Vagina (tissue), 2 donors: ENCODE data around the gene MED20. TPM values are rescaled to one million over a fixed set of nuclear protein-coding genes. Genes with fewer than 3 reads are reported as not detected.
"Not testable (repeated sequence)": the region's sequence is repeated elsewhere in the genome, so short reads cannot be mapped to it uniquely, and the experiment has no call there.

Experiments used
- DNase-seq, 2 donors: peaks; one replicate each; pipeline ENCODE4 v3.0.0-alpha.2; 2017; ENCODE audit errors: extremely low spot score in 2 of 2
- H3K27ac ChIP-seq: fragments of 200-600 bp; sonication (generic); one replicate; pipeline ENCODE4 v1.5.1; 2019
- H3K27me3 ChIP-seq: fragments of 200-600 bp; sonication (generic); one replicate; pipeline ENCODE4 v1.5.1; 2019
- H3K36me3 ChIP-seq, 2 donors: fragments of 200-600 bp; sonication (generic); one replicate each; pipeline ENCODE4 v1.5.1; 2017 to 2019
- H3K4me1 ChIP-seq: fragments of 200-600 bp; sonication (generic); one replicate; pipeline ENCODE4 v1.5.1; 2019
- H3K4me3 ChIP-seq, 2 donors: fragments of 200-600 bp; sonication (generic); 1 replicate in 1 of 2; 2 replicates in 1 of 2; pipeline ENCODE4 v1.5.1; 2016 to 2019
- H3K9me3 ChIP-seq: fragments of 200-600 bp; sonication (generic); one replicate; pipeline ENCODE4 v1.5.1; 2019
- POLR2A ChIP-seq, 2 donors: fragments of 450-650 bp; IDR thresholded peaks; one replicate each; pipeline ENCODE4 v1.6.1; 2017; ENCODE audit warnings: antibody characterized with exemption in 2 of 2, mild to moderate bottlenecking in 2 of 2, moderate library complexity in 2 of 2
- POLR2AphosphoS5 ChIP-seq, 2 donors: sonication (generic); formaldehyde crosslinking; IDR thresholded peaks; one replicate each; pipeline ENCODE4 v1.9.0; 2017; ENCODE audit warnings: antibody characterized with exemption in 2 of 2, mild to moderate bottlenecking in 2 of 2, low read depth in 1 of 2; ENCODE audit not compliant: insufficient read depth in 1 of 2
- intact Hi-C: fragments of 100-400 bp; cut with DNase I; formaldehyde crosslinking; loops from one replicate; pipeline ENCODE4 v1.15.1; 2023
- total RNA-seq: library from RNA; depleted of rRNA; stranded (reverse); fragments of >200 nt; gene quantifications from one replicate; pipeline ENCODE4 v1.2.3, GENCODE V29; 2016
- TF ChIP-seq, protein P1 (sequence below), 3 experiments: fragments of 450-650 bp in 2 of 3; fragments of 200-600 bp in 1 of 3; sonication (generic) in 1 of 3; IDR thresholded peaks; one replicate each; pipeline ENCODE4 v1.5.1; 2017 to 2019; ENCODE audit warnings: antibody characterized with exemption in 3 of 3, mild to moderate bottlenecking in 2 of 3, moderate library complexity in 2 of 3

MED20 gene
- total RNA-seq, 1 donor from 2014 or later = 9.6 TPM

DNA sequence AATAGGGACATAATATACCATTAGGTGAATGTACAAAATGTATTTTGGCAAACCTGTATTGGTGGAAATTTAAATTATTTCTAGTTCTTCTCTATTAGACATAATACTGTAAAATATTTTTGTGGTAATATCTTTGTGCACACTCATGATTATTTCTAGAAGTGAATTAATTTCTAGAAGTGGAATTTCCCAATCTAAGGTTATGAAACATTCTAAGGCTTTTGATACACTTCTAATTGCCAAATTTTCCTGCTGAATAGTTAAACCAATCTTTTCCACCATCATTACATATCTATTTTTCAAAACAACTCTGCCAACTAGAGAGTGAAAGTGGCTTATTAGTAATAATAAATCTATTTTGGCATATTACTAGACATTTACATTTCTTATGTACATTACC, 22.5 kb upstream of the MED20 start:
- TF ChIP-seq, protein P1, sequence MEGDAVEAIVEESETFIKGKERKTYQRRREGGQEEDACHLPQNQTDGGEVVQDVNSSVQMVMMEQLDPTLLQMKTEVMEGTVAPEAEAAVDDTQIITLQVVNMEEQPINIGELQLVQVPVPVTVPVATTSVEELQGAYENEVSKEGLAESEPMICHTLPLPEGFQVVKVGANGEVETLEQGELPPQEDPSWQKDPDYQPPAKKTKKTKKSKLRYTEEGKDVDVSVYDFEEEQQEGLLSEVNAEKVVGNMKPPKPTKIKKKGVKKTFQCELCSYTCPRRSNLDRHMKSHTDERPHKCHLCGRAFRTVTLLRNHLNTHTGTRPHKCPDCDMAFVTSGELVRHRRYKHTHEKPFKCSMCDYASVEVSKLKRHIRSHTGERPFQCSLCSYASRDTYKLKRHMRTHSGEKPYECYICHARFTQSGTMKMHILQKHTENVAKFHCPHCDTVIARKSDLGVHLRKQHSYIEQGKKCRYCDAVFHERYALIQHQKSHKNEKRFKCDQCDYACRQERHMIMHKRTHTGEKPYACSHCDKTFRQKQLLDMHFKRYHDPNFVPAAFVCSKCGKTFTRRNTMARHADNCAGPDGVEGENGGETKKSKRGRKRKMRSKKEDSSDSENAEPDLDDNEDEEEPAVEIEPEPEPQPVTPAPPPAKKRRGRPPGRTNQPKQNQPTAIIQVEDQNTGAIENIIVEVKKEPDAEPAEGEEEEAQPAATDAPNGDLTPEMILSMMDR (IDR thresholded peaks at IDR 0.05) = no peak
- no peak for TF ChIP-seq POLR2AphosphoS5 (IDR thresholded peaks at IDR 0.05; ENCODE audit: insufficient read depth in 1 of 2, low read depth in 1 of 2)
- no peak for TF ChIP-seq POLR2A (IDR thresholded peaks at IDR 0.05)
- Histone ChIP-seq H3K9me3 (no peaks in the 10 kb centered on the region), H3K27ac (no peak overlapping the region), H3K36me3 (no peaks in the 10 kb centered on the region), H3K4me1 (peaks cover 44% of the 10 kb centered on the region), H3K27me3 (no peaks in the 10 kb centered on the region), H3K4me3 (no peak overlapping the region)
- intact Hi-C loops = no loop called here
- no peak for DNase-seq

DNA sequence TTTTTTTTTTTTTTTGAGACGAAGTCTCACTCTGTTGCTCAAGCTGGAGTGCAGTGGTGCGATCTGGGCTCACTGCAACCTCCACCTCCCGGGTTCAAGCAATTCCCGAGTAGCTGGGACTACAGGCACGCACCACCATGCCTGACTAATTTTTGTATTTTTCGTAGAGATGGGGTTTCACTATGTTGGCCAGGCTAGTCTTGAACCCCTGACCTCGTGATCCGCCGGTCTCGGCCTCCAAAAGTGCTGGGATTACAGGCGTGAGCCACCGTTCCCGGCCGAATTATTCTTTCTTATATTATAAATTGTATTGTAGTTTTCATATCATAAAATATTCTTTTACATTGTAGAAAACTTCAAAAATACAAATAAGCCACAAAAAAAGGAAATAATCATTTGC, 21.9 kb upstream of the MED20 start:
- H3K27ac ChIP-seq, H3K4me3 ChIP-seq, H3K27me3 ChIP-seq, intact Hi-C loops, H3K36me3 ChIP-seq, DNase-seq, H3K9me3 ChIP-seq: not testable (repeated sequence)
- H3K4me1 ChIP-seq = peaks cover 50% of the 10 kb centered on the region

DNA sequence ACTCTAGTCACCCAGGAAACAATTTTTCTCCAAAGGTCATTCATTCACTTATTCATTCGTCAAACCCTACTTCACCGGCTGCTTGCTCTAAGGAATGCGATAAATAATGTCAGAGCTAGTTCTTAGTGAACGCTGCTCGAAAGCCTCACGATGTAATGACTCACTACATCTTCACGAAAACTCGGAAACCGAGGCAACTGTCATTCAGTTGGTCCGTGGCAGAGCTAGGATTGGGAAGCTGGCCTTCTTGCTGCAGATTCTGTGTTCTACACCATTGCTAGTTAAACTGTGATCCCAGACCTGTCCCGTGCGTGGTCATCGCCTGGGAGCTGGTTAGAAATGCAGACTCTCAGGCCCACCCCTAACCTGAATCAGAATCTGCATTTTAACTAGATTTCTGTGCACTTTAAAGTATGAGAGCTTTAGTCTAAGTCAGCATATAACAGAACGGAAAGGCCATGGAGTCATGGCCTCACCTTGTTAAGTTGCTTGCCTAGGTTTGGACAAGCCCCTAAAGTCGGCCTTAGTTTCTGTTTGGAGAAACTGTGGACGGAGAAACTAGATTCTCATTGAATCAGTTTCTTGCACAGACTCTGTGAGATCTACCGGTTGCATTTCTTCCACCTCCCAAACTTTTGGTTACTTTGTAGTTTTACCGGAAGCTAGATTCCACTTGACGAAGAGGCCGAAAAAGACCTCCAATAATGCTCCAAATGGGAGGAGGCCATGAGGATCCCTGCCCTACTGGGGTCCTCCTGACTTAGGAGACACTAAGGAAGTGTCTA, 21.3 kb upstream of the MED20 start:
- peaks cover 56% of the 10 kb centered on the region for H3K4me1 ChIP-seq
- DNase-seq = no peak
- TF ChIP-seq POLR2A (IDR thresholded peaks at IDR 0.05) (no peak), POLR2AphosphoS5 (IDR thresholded peaks at IDR 0.05; ENCODE audit: insufficient read depth in 1 of 2, low read depth in 1 of 2) (no peak)
- TF ChIP-seq, protein P1 (IDR thresholded peaks at IDR 0.05) = no peak

DNA sequence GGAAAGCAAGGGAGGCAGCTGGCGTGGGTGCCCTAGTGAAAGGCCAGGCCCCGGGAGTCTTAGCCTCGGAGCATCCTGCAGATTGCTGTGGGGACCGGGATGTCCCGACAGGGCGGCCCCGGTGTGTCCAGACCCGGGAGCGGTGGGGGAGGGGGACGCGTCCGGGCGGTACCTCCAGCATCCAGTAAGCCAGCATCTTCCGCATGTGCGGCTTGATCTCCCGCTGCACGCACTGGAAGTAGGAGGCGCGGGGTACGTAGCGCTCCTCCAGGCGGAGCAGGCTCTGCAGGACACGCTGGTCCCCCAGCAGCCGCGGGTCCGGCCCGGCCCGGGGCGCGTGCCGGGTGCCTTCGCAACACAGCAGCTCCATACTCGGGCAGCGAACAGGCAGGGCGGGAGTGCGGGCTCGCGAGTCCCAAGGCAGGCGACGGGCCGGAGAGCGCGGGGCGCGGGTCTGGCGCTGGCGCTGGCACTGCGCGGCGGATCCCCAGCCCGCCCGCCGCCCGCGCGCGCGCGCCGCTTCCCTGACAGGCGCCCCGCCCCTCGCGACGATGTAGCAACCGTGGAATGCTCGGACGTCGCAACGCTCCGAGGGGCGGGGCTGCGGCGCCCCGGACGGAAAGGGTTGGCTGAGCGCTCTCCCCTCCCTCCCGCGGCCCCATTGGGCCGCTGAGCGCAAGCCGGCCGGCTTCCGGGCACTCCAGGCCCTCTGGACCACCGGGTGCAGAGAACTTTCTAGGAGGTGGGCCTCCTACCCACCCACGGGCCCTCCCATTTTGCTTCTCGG, 20.5 kb upstream of the MED20 start, which contains the start of gene CCND3:
CCND3 (minus strand) TSS at position 529 of the 787 bp plus-strand sequence; CDS start at position 370, 159 bp downstream.
- intact Hi-C loops = no loop called here
- peaks cover 63% of the 10 kb centered on the region for H3K4me1 ChIP-seq

More for the DNA sequence above, 21.3 kb upstream of the MED20 start:
- H3K27me3 ChIP-seq = no peaks in the 10 kb centered on the region
- peak overlapping the region; percentile 39 for H3K27ac ChIP-seq
- H3K9me3 ChIP-seq = no peaks in the 10 kb centered on the region
- intact Hi-C loops = no loop called here
- peak overlapping the region; percentile 78 to 85 for H3K4me3 ChIP-seq
- H3K36me3 ChIP-seq = peaks cover 0 to under 1% of the 10 kb centered on the region in 2 donors

DNA sequence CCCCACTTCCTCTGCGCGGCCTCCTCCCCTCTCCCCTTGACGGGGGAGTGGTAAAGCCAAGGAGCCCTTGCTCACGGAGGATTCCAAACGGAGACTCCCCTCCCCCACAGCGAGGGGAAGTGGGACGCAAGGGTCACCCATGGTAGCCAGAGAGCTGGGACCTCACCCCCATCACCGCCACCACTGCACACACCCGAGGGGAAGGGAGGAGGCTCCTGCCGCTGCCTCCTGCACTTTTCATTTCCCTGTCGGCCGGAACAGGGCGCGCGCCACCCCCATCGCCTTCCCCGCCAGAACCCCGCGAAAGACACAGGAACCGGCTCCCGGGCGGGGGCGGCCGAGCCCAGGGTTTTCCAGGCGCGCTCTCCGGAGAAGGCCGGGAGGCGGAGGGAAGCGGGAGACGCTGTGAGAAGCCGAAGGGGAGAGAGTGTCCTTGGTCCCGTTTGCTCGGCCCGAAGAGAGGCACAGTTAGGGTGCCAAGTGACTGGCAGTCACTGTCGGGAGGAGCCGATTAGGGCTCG, 19.9 kb upstream of the MED20 start:
- intact Hi-C loops = no loop called here
- TF ChIP-seq, protein P1 (IDR thresholded peaks at IDR 0.05) = no peak
- TF ChIP-seq POLR2AphosphoS5 (IDR thresholded peaks at IDR 0.05; ENCODE audit: insufficient read depth in 1 of 2, low read depth in 1 of 2) (peak in 1 of 2 donors; percentile 58), POLR2A (IDR thresholded peaks at IDR 0.05) (no peak)
- Histone ChIP-seq H3K27me3 (no peaks in the 10 kb centered on the region), H3K4me3 (peak overlapping the region; percentile 78 to 85), H3K36me3 (peaks cover 0 to 8% of the 10 kb centered on the region in 2 donors), H3K27ac (peak overlapping the region; percentile 76), H3K4me1 (peaks cover 70% of the 10 kb centered on the region), H3K9me3 (no peaks in the 10 kb centered on the region)
- no peak for DNase-seq

More for the DNA sequence above, 20.5 kb upstream of the MED20 start, which contains the start of gene CCND3:
- TF ChIP-seq POLR2A (IDR thresholded peaks at IDR 0.05) (peak in 1 of 2 donors; percentile 58), POLR2AphosphoS5 (IDR thresholded peaks at IDR 0.05; ENCODE audit: insufficient read depth in 1 of 2, low read depth in 1 of 2) (peak; percentile 42 to 60)
- TF ChIP-seq, protein P1 (IDR thresholded peaks at IDR 0.05) = no peak
- H3K9me3 ChIP-seq = no peaks in the 10 kb centered on the region
- H3K27ac ChIP-seq = peak within 1 kb of the TSS; percentile 76
- H3K36me3 ChIP-seq = peaks cover 0 to 5% of the 10 kb centered on the region in 2 donors
- DNase-seq = no peak
- no peaks in the 10 kb centered on the region for H3K27me3 ChIP-seq
- H3K4me3 ChIP-seq = peak within 1 kb of the TSS; percentile 78 to 85
